Breast epithelium (tissue), 4 donors: ENCODE measurements around the gene SRC. TPM values are rescaled to one million over a fixed set of nuclear protein-coding genes. Genes with fewer than 3 reads are reported as not detected.

Experiments used
- DNase-seq, 2 donors: peaks; one replicate each; pipeline ENCODE4 v3.0.0-alpha.2; 2019; ENCODE audit warnings: low spot score in 2 of 2
- H3K27ac ChIP-seq, 2 donors: fragments of 200-600 bp; sonication (generic) in 1 of 2; one replicate each; pipeline ENCODE4 v1.5.1; 2016 to 2019; ENCODE audit warnings: mild to moderate bottlenecking in 1 of 2
- H3K27me3 ChIP-seq, 2 donors: fragments of 200-600 bp; sonication (generic) in 1 of 2; one replicate each; pipeline versions ENCODE4 v1.5.1 to v1.6.0; 2017 to 2019; ENCODE audit warnings: control low read depth in 1 of 2, mild to moderate bottlenecking in 1 of 2
- H3K36me3 ChIP-seq: fragments of 200-600 bp; one replicate; pipeline ENCODE4 v1.5.1; 2019
- H3K4me1 ChIP-seq, 2 donors: fragments of 200-600 bp; sonication (generic); one replicate each; pipeline ENCODE4 v1.5.1; 2016 to 2019; ENCODE audit warnings: control low read depth in 1 of 2
- H3K4me3 ChIP-seq, 3 donors: fragments of 200-600 bp; sonication (generic); 1 replicate in 2 of 3; 2 replicates in 1 of 3; pipeline ENCODE4 v1.5.1; 2016 to 2019; ENCODE audit warnings: mild to moderate bottlenecking in 3 of 3, moderate library complexity in 2 of 3
- H3K9me3 ChIP-seq, 2 donors: fragments of 200-600 bp; sonication (generic) in 1 of 2; one replicate each; pipeline ENCODE4 v1.5.1; 2016 to 2019; ENCODE audit warnings: control low read depth in 1 of 2
- POLR2A ChIP-seq: fragments of 450-650 bp; IDR thresholded peaks from one replicate; pipeline ENCODE4 v1.6.1; 2016; ENCODE audit warnings: antibody characterized with exemption, mild to moderate bottlenecking, moderate library complexity
- POLR2AphosphoS5 ChIP-seq, 3 donors: sonication (generic); formaldehyde crosslinking; IDR thresholded peaks; one replicate each; pipeline ENCODE4 v1.6.1; 2017; ENCODE audit warnings: antibody characterized with exemption in 3 of 3
- intact Hi-C: fragments of 100-400 bp; cut with DNase I; formaldehyde crosslinking; loops from one replicate; pipeline ENCODE4 v1.15.1; 2023; ENCODE audit warnings: low total_unique reads
- total RNA-seq, 3 donors: library from RNA; depleted of rRNA; stranded (reverse); fragments of >200 nt; gene quantifications; one replicate each; pipeline ENCODE4 v1.1.0, GENCODE V29; 2016
- TF ChIP-seq, protein P1 (sequence below), 3 donors: fragments of 450-650 bp; IDR thresholded peaks; one replicate each; pipeline ENCODE4 v1.5.1; 2016 to 2017; ENCODE audit warnings: antibody characterized with exemption in 3 of 3, mild to moderate bottlenecking in 3 of 3, moderate library complexity in 3 of 3

The SRC gene
- total RNA-seq, 3 donors from 2014 or later, result 12.8 to 25.6 (median 20.6) TPM

GRCh38 chr20:37331060-37331857, 14.7 kb upstream of the SRC start:
- H3K27me3 ChIP-seq, result no peaks in the 10 kb centered on the region
- intact Hi-C loops, result no loop called here
- no peaks in the 10 kb centered on the region for H3K36me3 ChIP-seq
- DNase-seq, result no peak
- H3K9me3 ChIP-seq, result no peaks in the 10 kb centered on the region
- no peak for TF ChIP-seq POLR2AphosphoS5 (IDR thresholded peaks at IDR 0.05)
- TF ChIP-seq, protein P1, sequence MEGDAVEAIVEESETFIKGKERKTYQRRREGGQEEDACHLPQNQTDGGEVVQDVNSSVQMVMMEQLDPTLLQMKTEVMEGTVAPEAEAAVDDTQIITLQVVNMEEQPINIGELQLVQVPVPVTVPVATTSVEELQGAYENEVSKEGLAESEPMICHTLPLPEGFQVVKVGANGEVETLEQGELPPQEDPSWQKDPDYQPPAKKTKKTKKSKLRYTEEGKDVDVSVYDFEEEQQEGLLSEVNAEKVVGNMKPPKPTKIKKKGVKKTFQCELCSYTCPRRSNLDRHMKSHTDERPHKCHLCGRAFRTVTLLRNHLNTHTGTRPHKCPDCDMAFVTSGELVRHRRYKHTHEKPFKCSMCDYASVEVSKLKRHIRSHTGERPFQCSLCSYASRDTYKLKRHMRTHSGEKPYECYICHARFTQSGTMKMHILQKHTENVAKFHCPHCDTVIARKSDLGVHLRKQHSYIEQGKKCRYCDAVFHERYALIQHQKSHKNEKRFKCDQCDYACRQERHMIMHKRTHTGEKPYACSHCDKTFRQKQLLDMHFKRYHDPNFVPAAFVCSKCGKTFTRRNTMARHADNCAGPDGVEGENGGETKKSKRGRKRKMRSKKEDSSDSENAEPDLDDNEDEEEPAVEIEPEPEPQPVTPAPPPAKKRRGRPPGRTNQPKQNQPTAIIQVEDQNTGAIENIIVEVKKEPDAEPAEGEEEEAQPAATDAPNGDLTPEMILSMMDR (IDR thresholded peaks at IDR 0.05), result no peak
- TF ChIP-seq POLR2A, result no peak
- H3K27ac ChIP-seq, result peak overlapping the region; percentile 75 to 87
- no peak overlapping the region for H3K4me3 ChIP-seq
- peaks cover 0 to 1% of the 10 kb centered on the region in 2 donors for H3K4me1 ChIP-seq

- TF ChIP-seq POLR2A (no peak), POLR2AphosphoS5 (IDR thresholded peaks at IDR 0.05) (no peak)
- TF ChIP-seq, protein P1 (IDR thresholded peaks at IDR 0.05), result no peak
- H3K4me3 ChIP-seq, result no peak overlapping the region
- H3K36me3 ChIP-seq, result no peaks in the 10 kb centered on the region
- H3K4me1 ChIP-seq, result peaks cover 0 to 4% of the 10 kb centered on the region in 2 donors
- DNase-seq, result no peak
- H3K9me3 ChIP-seq, result no peaks in the 10 kb centered on the region
- H3K27me3 ChIP-seq, result no peaks in the 10 kb centered on the region
- H3K27ac ChIP-seq, result peak overlapping the region; percentile 75 to 87
- intact Hi-C loops, result no loop called here
These were observed 12.7 kb upstream of the SRC start for GRCh38 chr20:37333130-37333847.

- DNase-seq, result no peak
- TF ChIP-seq POLR2AphosphoS5 (IDR thresholded peaks at IDR 0.05) (no peak), POLR2A (no peak)
- TF ChIP-seq, protein P1 (IDR thresholded peaks at IDR 0.05), result no peak
- Histone ChIP-seq H3K36me3 (no peaks in the 10 kb centered on the region), H3K27ac (no peak overlapping the region), H3K4me1 (peaks cover 0 to 4% of the 10 kb centered on the region in 2 donors), H3K9me3 (no peaks in the 10 kb centered on the region), H3K4me3 (no peak overlapping the region), H3K27me3 (no peaks in the 10 kb centered on the region)
- intact Hi-C loops, result loop anchor here (1.0 kb wide), 1 partner anchor 23 kb away; no protein-coding TSS in a partner anchor
These were observed 12.1 kb upstream of the SRC start for GRCh38 chr20:37333848-37334318.

GRCh38 chr20:37334450-37334849, 11.5 kb upstream of the SRC start:
- Histone ChIP-seq H3K9me3 (no peaks in the 10 kb centered on the region), H3K27ac (no peak overlapping the region), H3K4me1 (peaks cover 0 to 4% of the 10 kb centered on the region in 2 donors), H3K27me3 (no peaks in the 10 kb centered on the region), H3K4me3 (no peak overlapping the region), H3K36me3 (no peaks in the 10 kb centered on the region)
- TF ChIP-seq, protein P1 (IDR thresholded peaks at IDR 0.05), result no peak
- TF ChIP-seq POLR2A, result no peak
- no peak for TF ChIP-seq POLR2AphosphoS5 (IDR thresholded peaks at IDR 0.05)
- intact Hi-C loops, result loop anchor here (1.0 kb wide), 1 partner anchor 23 kb away; no protein-coding TSS in a partner anchor
- DNase-seq, result no peak
